ENCODE data around the gene MRPL46.

DNA sequence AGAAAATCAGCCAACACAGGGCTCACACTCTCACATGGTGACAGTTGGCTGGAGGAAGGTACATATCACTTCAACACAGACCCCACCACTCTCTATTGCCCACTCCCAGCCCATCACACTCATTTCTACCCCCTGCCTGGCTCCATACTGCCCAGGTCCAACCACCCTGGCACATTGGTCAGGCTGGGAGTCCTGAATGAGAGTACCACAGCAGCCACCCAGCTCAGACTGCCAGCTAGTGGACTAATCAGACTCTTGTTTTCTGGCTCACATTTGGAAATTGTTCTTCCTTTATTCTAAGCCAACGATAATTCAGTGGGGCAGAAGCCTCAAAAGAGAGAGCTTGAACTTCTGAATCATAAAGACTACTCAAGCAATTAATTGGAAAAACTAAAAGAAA, 20.0 kb downstream of the MRPL46 start:
- TF ChIP-seq, protein P1, sequence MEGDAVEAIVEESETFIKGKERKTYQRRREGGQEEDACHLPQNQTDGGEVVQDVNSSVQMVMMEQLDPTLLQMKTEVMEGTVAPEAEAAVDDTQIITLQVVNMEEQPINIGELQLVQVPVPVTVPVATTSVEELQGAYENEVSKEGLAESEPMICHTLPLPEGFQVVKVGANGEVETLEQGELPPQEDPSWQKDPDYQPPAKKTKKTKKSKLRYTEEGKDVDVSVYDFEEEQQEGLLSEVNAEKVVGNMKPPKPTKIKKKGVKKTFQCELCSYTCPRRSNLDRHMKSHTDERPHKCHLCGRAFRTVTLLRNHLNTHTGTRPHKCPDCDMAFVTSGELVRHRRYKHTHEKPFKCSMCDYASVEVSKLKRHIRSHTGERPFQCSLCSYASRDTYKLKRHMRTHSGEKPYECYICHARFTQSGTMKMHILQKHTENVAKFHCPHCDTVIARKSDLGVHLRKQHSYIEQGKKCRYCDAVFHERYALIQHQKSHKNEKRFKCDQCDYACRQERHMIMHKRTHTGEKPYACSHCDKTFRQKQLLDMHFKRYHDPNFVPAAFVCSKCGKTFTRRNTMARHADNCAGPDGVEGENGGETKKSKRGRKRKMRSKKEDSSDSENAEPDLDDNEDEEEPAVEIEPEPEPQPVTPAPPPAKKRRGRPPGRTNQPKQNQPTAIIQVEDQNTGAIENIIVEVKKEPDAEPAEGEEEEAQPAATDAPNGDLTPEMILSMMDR (IDR thresholded peaks at IDR 0.05) = no peak
- TF ChIP-seq POLR2A (IDR thresholded peaks at IDR 0.05) = no peak
- TF ChIP-seq EP300 (IDR thresholded peaks at IDR 0.05; ENCODE audit: low read depth) = no peak

Measured in transverse colon (tissue), 3 donors.